ENCODE measurements around the gene DOCK4.
A peak's percentile ranks its signal among the peaks of the same experiment; 100 is the strongest.

Gene DOCK4

GRCh38 chr7:111756687-111757178 lies 449.5 kb downstream of the DOCK4 start:
- no peak for TF ChIP-seq CTCF (IDR thresholded peaks at IDR 0.05; ENCODE audit: control insufficient read depth, insufficient read depth, low read depth, low read length, missing control alignments)
- no peak for DNase-seq (ENCODE audit: low read depth)
- H3K4me3 ChIP-seq (ENCODE audit: control insufficient read depth, low read depth, low read length) = peak overlapping the region; percentile 21

- TF ChIP-seq CTCF (IDR thresholded peaks at IDR 0.05; ENCODE audit: control insufficient read depth, insufficient read depth, low read depth, low read length, missing control alignments) = no peak
- H3K4me3 ChIP-seq (ENCODE audit: control insufficient read depth, low read depth, low read length) = no peak overlapping the region
- DNase-seq (ENCODE audit: low read depth) = no peak
These were observed 450.8 kb downstream of the DOCK4 start for GRCh38 chr7:111755383-111755782.

- TF ChIP-seq CTCF (IDR thresholded peaks at IDR 0.05; ENCODE audit: control insufficient read depth, insufficient read depth, low read depth, low read length, missing control alignments) = no peak
- no peak overlapping the region for H3K4me3 ChIP-seq (ENCODE audit: control insufficient read depth, low read depth, low read length)
- DNase-seq (ENCODE audit: low read depth) = no peak
These were observed 452.2 kb downstream of the DOCK4 start for GRCh38 chr7:111753968-111754367.

- TF ChIP-seq CTCF (IDR thresholded peaks at IDR 0.05; ENCODE audit: control insufficient read depth, insufficient read depth, low read depth, low read length, missing control alignments) = peak; percentile 93
- no peak for DNase-seq (ENCODE audit: low read depth)
- no peak overlapping the region for H3K4me3 ChIP-seq (ENCODE audit: control insufficient read depth, low read depth, low read length)
These were observed 454.1 kb downstream of the DOCK4 start for GRCh38 chr7:111752022-111752582.

GRCh38 chr7:111750878-111751277 lies 455.3 kb downstream of the DOCK4 start:
- no peak for TF ChIP-seq CTCF (IDR thresholded peaks at IDR 0.05; ENCODE audit: control insufficient read depth, insufficient read depth, low read depth, low read length, missing control alignments)
- no peak overlapping the region for H3K4me3 ChIP-seq (ENCODE audit: control insufficient read depth, low read depth, low read length)
- no peak for DNase-seq (ENCODE audit: low read depth)

GRCh38 chr7:111750228-111750627 lies 456.0 kb downstream of the DOCK4 start:
- TF ChIP-seq CTCF (IDR thresholded peaks at IDR 0.05; ENCODE audit: control insufficient read depth, insufficient read depth, low read depth, low read length, missing control alignments) = no peak
- no peak overlapping the region for H3K4me3 ChIP-seq (ENCODE audit: control insufficient read depth, low read depth, low read length)
- DNase-seq (ENCODE audit: low read depth) = no peak
